ENCODE results near the gene TNKS2. TPM values are rescaled to one million over a fixed set of nuclear protein-coding genes. Genes with fewer than 3 reads are reported as not detected.

Gene TNKS2
- total RNA-seq, 1 donor from 2014 or later = 36.3 TPM

GRCh38 chr10:91860885-91861284, 62.7 kb downstream of the TNKS2 start:
- Histone ChIP-seq H3K36me3 (peaks cover 0 to 61% of the 10 kb centered on the region in 2 donors), H3K4me1 (no peaks in the 10 kb centered on the region), H3K27ac (no peak overlapping the region), H3K27me3 (no peaks in the 10 kb centered on the region), H3K4me3 (no peak overlapping the region), H3K9me3 (no peaks in the 10 kb centered on the region)
- no peak for TF ChIP-seq POLR2A (IDR thresholded peaks at IDR 0.05)
- TF ChIP-seq POLR2AphosphoS5 (IDR thresholded peaks at IDR 0.05; ENCODE audit: insufficient read depth in 1 of 2, low read depth in 1 of 2) = no peak
- TF ChIP-seq CTCF (IDR thresholded peaks at IDR 0.05) = no peak
- intact Hi-C loops (cut with DNase I) = no loop called here
- no peak for DNase-seq (ENCODE audit: extremely low spot score in 2 of 2)

- intact Hi-C loops (cut with DNase I) = no loop called here
Observed at GRCh38 chr10:91864099-91864498, 65.9 kb downstream of the TNKS2 start.

GRCh38 chr10:91864744-91865143, 66.5 kb downstream of the TNKS2 start:
- Histone ChIP-seq H3K36me3 (peaks cover 0 to 31% of the 10 kb centered on the region in 2 donors), H3K27ac (no peak overlapping the region), H3K27me3 (no peaks in the 10 kb centered on the region), H3K4me1 (no peaks in the 10 kb centered on the region), H3K4me3 (no peak overlapping the region), H3K9me3 (no peaks in the 10 kb centered on the region)
- TF ChIP-seq CTCF (IDR thresholded peaks at IDR 0.05) (no peak), POLR2A (IDR thresholded peaks at IDR 0.05) (no peak), POLR2AphosphoS5 (IDR thresholded peaks at IDR 0.05; ENCODE audit: insufficient read depth in 1 of 2, low read depth in 1 of 2) (no peak)
- intact Hi-C loops (cut with DNase I) = no loop called here
- DNase-seq (ENCODE audit: extremely low spot score in 2 of 2) = no peak

More at GRCh38 chr10:91864099-91864498, 65.9 kb downstream of the TNKS2 start:
- Histone ChIP-seq H3K9me3 (no peaks in the 10 kb centered on the region), H3K27me3 (no peaks in the 10 kb centered on the region), H3K36me3 (peaks cover 0 to 37% of the 10 kb centered on the region in 2 donors), H3K27ac (no peak overlapping the region), H3K4me3 (no peak overlapping the region), H3K4me1 (no peaks in the 10 kb centered on the region)
- TF ChIP-seq POLR2AphosphoS5 (IDR thresholded peaks at IDR 0.05; ENCODE audit: insufficient read depth in 1 of 2, low read depth in 1 of 2) (no peak), POLR2A (IDR thresholded peaks at IDR 0.05) (no peak), CTCF (IDR thresholded peaks at IDR 0.05) (no peak)
- DNase-seq (ENCODE audit: extremely low spot score in 2 of 2) = no peak

GRCh38 chr10:91865562-91866081, 67.4 kb downstream of the TNKS2 start:
- no peak for DNase-seq (ENCODE audit: extremely low spot score in 2 of 2)
- TF ChIP-seq CTCF (IDR thresholded peaks at IDR 0.05) (no peak), POLR2A (IDR thresholded peaks at IDR 0.05) (no peak), POLR2AphosphoS5 (IDR thresholded peaks at IDR 0.05; ENCODE audit: insufficient read depth in 1 of 2, low read depth in 1 of 2) (no peak)
- H3K9me3 ChIP-seq = no peaks in the 10 kb centered on the region
- H3K27ac ChIP-seq = no peak overlapping the region
- intact Hi-C loops (cut with DNase I) = no loop called here
- no peaks in the 10 kb centered on the region for H3K4me1 ChIP-seq
- no peak overlapping the region for H3K4me3 ChIP-seq
- H3K36me3 ChIP-seq = peaks cover 0 to 22% of the 10 kb centered on the region in 2 donors
- no peaks in the 10 kb centered on the region for H3K27me3 ChIP-seq

- DNase-seq (ENCODE audit: extremely low spot score in 2 of 2) = no peak
- H3K36me3 ChIP-seq = no peaks in the 10 kb centered on the region
- intact Hi-C loops (cut with DNase I) = no loop called here
- H3K27ac ChIP-seq = no peak overlapping the region
- H3K4me3 ChIP-seq = no peak overlapping the region
- no peaks in the 10 kb centered on the region for H3K27me3 ChIP-seq
- no peaks in the 10 kb centered on the region for H3K4me1 ChIP-seq
- TF ChIP-seq POLR2A (IDR thresholded peaks at IDR 0.05) (no peak), POLR2AphosphoS5 (IDR thresholded peaks at IDR 0.05; ENCODE audit: insufficient read depth in 1 of 2, low read depth in 1 of 2) (no peak), CTCF (IDR thresholded peaks at IDR 0.05) (no peak)
- H3K9me3 ChIP-seq = no peaks in the 10 kb centered on the region
Observed at GRCh38 chr10:91875156-91875555, 76.9 kb downstream of the TNKS2 start.
